Activated CD4-positive, CD25-positive, alpha-beta regulatory T cell treated with anti-CD3 and anti-CD28 coated beads, Interleukin-2, amount 50 U/mL, for 16 hours (primary cell): ENCODE measurements around the gene CAPN13.

Experiments used
- DNase-seq: peaks from one replicate; pipeline ENCODE4 v3.0.0-alpha.2; 2020; ENCODE audit warnings: low read depth, low spot score

Gene CAPN13

DNA sequence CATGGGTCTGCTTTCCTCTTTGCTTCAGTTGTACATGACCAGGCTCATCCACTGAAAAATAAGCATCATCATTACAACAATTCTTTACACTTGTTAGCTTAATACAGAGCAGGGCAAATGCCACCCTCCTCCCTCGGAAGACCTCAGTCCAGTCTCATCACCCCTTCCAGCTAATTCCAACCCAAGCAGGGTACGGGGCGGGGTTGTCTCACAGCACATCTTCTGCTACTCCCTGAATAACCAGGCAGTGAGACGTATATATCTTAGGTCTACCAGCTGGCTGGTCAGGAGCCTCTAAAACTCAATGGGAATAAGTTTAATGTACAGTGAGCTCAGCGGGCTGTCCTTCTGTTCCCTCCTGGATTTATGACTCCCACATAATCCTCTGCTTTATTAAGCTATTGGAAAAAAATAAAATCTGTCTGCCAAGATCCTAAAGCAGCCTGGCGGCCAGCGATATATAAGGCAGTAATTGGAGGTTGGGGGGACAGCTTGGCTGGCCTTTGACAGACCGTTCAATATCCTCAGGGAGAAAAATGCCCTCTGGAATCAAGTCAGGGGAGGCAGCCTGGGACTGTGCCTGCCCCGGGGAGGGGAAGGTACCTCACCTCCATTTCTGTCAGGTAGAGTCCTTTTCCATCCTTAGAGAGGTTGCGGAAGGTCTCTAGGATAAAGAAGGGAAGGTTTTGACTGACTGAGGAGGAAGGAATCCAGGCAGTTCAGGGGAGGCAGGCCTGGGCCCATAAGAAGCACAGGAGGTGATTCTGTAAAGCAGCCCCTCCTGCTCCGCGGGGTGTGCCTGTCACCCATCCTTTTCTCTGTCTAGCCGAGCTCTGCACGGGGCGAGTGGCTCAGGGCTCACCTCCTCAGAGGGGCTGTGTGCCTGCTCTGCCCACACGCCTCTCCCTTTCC is 76.3 kb downstream of the CAPN13 start:
- DNase-seq, result no peak

DNA sequence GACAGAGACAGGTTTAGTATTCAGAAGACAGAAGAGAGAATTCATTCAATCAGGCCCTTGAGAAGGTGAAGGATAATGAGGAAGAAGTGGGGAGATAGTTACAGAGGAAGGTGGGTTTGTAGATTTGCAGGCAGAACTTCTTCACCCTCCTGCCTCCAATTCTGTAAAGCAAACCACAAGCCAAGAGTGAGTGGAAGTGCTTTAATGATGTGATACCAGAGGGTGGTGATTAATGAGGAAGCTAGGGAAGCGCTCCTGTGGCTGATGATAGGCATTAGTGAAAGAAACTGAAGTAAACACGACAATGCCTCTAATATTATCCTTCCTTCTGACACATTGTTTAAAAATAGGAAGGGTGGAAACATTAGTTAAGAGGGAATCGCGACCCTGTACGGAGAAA is 78.2 kb downstream of the CAPN13 start:
- DNase-seq, result no peak

GRCh38 chr2:30722936-30723725 is 84.1 kb downstream of the CAPN13 start:
- DNase-seq, result no peak

DNA sequence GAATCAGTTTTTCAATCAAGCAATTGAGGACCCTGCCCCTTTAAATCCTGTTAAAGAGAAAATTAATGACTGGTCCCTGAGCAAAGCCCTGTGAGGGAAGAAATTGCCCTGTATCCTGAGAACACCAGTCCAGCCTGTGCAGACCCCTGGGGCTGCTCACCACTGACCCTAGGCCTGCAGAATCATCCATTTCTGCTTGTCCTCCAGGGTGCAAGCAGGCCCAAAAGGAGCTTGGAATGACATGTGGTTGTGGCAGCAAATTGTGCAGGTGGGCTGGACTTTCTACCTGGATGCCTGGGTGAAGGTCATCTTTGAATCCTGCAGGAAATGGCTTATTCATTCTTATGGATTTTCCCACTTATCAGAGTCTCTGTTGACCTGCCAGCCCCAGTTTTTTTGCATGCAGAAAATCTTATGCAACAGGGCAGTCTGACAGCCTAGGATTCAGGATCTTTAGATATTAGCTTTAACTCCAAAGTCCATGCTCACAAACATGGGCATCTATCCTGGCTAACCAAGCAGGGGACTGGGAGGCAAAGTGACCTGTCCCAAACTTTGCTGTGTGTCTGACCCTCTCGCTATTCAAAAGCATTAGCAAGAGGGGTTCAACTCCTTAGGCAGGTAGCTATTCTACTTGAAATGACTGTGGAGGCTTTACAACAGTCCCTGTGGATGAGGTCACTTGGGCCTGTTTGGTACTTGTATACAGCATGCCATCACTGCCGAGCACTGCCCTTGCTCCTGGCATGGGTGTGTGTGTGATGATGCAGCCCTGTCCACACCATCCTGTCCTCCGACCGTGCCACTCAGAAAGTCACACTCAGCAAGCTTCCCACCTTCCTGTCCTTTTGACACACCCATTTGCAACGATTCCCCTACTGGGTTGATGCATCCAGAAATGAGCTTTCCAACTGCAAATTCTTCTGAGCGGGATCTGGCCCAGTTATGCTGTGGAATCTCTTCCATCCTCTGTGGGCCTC is 85.3 kb downstream of the CAPN13 start:
- no peak for DNase-seq

DNA sequence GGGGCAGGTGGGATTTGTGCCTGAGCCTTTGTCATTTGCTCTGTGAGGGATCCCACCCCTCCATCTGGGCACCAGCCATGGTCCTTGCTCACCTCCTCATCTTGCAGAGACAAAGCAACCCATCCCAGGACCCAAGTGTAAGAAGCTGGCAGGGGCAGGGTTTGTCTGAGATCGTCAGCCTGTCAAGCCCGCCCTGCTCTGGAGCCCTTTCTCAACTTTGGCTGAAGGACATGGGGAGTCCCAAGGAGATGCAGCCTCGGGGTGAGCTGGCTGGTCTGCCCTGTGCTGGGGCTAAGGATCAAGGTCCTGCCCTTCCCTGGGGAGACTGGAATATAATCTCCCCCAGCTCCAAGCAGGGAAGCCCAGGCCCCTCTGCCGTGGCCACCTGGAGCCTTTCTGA is 86.0 kb downstream of the CAPN13 start:
- no peak for DNase-seq

DNA sequence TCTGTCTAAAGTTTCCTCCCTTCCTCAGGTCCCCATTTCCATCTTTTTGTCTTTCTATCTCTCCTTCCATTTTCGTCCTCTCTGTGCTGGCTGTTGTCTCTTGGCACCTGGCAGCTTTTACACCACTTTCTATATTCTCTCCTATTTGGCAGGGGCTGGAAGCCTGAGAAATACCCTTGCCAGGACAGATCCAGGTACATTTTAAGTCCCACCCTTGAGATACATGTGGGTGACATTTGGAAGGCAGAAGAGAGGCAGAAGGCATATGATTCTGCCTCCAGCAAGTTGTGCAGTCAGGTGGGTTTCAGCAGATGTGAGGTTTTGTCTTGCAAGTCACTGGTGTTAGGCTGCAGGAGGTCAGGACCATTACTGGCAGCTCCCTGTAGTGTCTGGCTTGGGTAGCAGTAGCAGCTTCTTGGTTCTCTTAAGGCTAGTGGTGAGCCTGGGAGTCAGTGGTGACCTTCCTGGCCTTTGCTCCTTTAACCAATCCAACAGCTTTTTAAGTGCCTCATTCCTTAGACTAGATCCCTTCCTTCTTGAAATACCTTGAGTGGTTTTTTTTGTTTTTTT is 90.1 kb downstream of the CAPN13 start:
- DNase-seq, result no peak

DNA sequence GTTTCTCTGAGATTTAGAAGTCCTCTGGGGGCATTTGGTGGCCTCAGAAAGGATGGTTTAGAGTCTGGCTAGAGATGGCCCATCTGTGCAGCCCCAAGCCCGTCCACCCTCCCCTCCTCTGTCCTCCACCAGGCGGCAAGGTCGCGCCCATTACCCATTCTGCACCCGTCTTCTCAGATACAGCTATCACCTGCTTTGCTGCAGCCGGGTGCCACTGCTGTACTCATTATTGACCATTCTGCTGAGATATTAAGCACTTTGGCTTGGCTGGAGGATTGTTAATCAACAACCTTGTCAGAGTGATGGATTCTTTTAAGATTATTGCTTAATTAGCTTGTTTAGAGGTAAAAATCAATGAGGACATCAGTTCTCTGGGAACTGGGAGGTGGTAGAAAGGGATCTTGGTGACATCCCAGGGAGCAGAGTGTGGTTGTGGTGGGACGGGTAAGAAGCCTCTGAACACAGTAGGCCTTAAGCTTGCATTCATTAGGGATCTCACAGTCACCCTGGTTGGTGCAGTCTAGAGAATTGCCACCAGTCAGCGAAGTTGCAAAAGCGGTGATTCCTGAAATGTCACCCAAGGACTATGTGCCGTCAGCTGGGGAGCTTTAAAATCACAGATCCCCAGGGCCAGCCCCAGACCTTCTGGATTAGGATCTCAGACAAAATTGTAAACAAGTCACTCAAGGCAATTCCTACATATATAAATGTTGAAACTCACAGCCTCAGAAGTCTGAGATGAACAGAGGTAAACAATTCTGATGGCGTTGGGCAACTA is 90.9 kb downstream of the CAPN13 start:
- DNase-seq, result no peak

GRCh38 chr2:30714811-30715709 is 92.2 kb downstream of the CAPN13 start:
- no peak for DNase-seq

GRCh38 chr2:30713698-30714097 is 93.5 kb downstream of the CAPN13 start:
- DNase-seq, result no peak

GRCh38 chr2:30711646-30712085 is 95.6 kb downstream of the CAPN13 start:
- peak; percentile 70 for DNase-seq

GRCh38 chr2:30710461-30710860 is 96.8 kb downstream of the CAPN13 start:
- no peak for DNase-seq

DNA sequence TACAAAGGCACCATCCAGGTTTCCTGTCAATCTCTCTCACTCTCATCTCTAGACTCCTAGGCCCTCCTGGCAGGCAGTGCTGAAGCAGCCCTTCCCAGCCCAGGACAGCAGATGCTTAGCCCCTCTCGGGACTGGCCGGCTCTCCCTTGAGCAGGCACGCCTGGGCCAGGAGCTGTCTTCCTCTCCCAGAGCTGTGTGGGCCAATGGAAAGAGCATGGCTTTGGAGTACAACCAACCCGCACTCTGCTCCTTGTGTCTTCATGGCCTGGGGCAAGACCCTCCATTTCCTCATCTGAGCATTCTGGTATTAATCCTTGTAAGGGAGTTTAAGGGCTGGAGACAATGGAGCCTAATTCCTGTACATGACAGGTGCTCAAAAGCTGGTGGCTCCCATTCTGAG is 97.2 kb downstream of the CAPN13 start:
- DNase-seq, result no peak

DNA sequence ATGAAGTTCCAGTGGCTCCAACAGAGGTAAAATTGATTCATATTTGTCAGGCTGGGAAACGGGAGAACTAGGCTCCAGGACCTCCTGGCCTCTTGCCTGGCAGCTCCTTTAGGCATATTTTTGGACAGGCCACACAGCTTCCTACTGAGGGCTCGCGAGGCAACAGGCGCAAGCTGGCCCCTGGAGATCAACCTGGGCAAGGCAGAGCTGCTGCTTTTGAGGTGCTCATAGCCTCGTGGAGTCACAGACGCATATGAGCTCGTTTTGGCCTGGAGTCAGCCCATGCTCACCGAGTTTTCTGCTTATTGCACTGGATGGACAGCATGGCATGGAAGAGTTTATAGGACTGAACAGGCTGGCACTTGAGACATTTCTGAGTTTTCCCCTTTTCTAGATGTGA is 97.7 kb downstream of the CAPN13 start:
- DNase-seq, result no peak

DNA sequence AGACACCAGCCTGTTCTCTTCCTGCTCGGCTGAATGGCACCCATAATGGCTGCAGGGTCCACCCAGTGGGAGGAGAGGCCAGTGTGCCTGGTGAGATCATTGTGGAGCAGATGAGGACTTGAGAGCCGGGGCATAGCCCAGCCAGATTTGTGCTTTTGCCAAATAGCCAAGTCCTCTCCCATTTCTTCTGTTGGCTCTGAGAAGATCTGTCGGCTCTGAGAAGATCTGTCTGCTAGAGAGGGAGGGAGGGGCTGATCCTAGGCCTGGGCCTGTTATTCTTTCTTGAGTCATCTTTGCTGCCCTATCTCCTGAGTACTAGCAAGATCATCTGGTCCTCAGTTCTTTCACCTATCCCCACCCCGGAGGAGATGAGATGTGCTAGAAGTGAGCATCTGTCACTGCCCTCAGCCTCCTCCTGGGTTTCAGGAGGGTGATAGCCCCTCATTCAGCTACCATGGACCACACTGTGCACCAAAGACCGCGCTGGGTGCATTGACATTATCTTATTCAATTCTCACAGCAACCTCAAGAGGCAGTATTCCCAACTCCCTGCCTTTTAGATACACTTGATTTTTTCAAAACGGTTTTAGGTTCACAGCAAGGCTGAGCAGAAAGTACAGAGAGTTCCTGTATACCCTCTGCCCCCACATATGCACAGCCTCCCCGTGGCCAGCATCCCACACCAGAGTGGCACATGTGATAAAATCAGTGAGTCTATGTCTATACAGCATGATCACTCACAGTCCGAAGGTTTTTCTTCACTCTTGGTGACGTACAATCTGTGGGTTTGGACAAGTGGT is 98.6 kb downstream of the CAPN13 start:
- DNase-seq, result no peak

- no peak for DNase-seq
Observed at GRCh38 chr2:30707304-30707903, 99.8 kb downstream of the CAPN13 start.

- peak; percentile 45 for DNase-seq
Observed at GRCh38 chr2:30706534-30707303, 100.5 kb downstream of the CAPN13 start.
